Suprapubic skin (tissue), 4 donors: ENCODE data around the gene EMCN. TPM values are rescaled to one million over a fixed set of nuclear protein-coding genes. Genes with fewer than 3 reads are reported as not detected.

Experiments used
- DNase-seq, 2 donors: peaks; one replicate each; pipeline ENCODE4 v3.0.0-alpha.2; 2019; ENCODE audit warnings: low spot score in 2 of 2
- H3K27ac ChIP-seq: fragments of 200-600 bp; sonication (generic); one replicate; pipeline ENCODE4 v1.5.1; 2019
- H3K27me3 ChIP-seq: fragments of 200-600 bp; sonication (generic); one replicate; pipeline ENCODE4 v1.5.1; 2019
- H3K36me3 ChIP-seq: fragments of 200-600 bp; sonication (generic); one replicate; pipeline ENCODE4 v1.5.1; 2019
- H3K4me1 ChIP-seq: fragments of 200-600 bp; sonication (generic); one replicate; pipeline ENCODE4 v1.5.1; 2019
- H3K4me3 ChIP-seq: fragments of 200-600 bp; sonication (generic); one replicate; pipeline ENCODE4 v1.5.1; 2019; ENCODE audit warnings: mild to moderate bottlenecking
- H3K9me3 ChIP-seq: fragments of 200-600 bp; sonication (generic); one replicate; pipeline ENCODE4 v1.5.1; 2019
- CTCF ChIP-seq, 2 donors: fragments of 200-600 bp in 1 of 2; fragments of 450-650 bp in 1 of 2; sonication (generic) in 1 of 2; IDR thresholded peaks; one replicate each; pipeline ENCODE4 v1.5.1; 2016 to 2019; ENCODE audit warnings: antibody characterized with exemption in 2 of 2, mild to moderate bottlenecking in 1 of 2, moderate library complexity in 1 of 2
- EP300 ChIP-seq: sonication (generic); formaldehyde crosslinking; IDR thresholded peaks from one replicate; pipeline ENCODE4 v1.6.1; 2017; ENCODE audit warnings: antibody characterized with exemption
- POLR2A ChIP-seq, 2 donors: fragments of 450-650 bp; IDR thresholded peaks; one replicate each; pipeline ENCODE4 v1.6.1; 2017; ENCODE audit warnings: antibody characterized with exemption in 2 of 2, mild to moderate bottlenecking in 2 of 2, moderate library complexity in 2 of 2
- POLR2AphosphoS5 ChIP-seq, 3 donors: sonication (generic); formaldehyde crosslinking; IDR thresholded peaks; one replicate each; pipeline ENCODE4 v1.6.1; 2017; ENCODE audit warnings: antibody characterized with exemption in 3 of 3
- whole genome bisulfite sequencing: methylation state at CpG from one replicate; pipeline ENCODE4 v1.1.5; 2018; 5-methylcytosine and 5-hydroxymethylcytosine counted together
- total RNA-seq, 4 donors: library from RNA; depleted of rRNA; stranded (reverse); fragments of >200 nt; gene quantifications; one replicate each; pipeline ENCODE4 v1.1.0, GENCODE V29; 2016

EMCN gene
- total RNA-seq, 4 donors from 2014 or later: 5.3 to 22.7 (median 10.2) TPM

- no peaks in the 10 kb centered on the region for H3K4me1 ChIP-seq
- TF ChIP-seq POLR2AphosphoS5 (IDR thresholded peaks at IDR 0.05) (no peak), CTCF (IDR thresholded peaks at IDR 0.05) (no peak), EP300 (no peak), POLR2A (IDR thresholded peaks at IDR 0.05) (no peak)
- WGBS: 91% methylated on average over 3 of the region's 3 CpGs
- no peaks in the 10 kb centered on the region for H3K27me3 ChIP-seq
- H3K27ac ChIP-seq: no peak overlapping the region
- H3K9me3 ChIP-seq: no peaks in the 10 kb centered on the region
- no peaks in the 10 kb centered on the region for H3K36me3 ChIP-seq
- DNase-seq: no peak
- H3K4me3 ChIP-seq: no peak overlapping the region
Measured at GRCh38 chr4:100348473-100348872, 169.3 kb downstream of the EMCN start.

- H3K36me3 ChIP-seq: no peaks in the 10 kb centered on the region
- H3K27me3 ChIP-seq: no peaks in the 10 kb centered on the region
- H3K9me3 ChIP-seq: no peaks in the 10 kb centered on the region
- H3K27ac ChIP-seq: no peak overlapping the region
- 95% methylated on average over 1 of the region's 1 CpG for WGBS
- H3K4me3 ChIP-seq: no peak overlapping the region
- no peak for DNase-seq
- no peak for TF ChIP-seq EP300
- TF ChIP-seq POLR2A (IDR thresholded peaks at IDR 0.05): no peak
- TF ChIP-seq POLR2AphosphoS5 (IDR thresholded peaks at IDR 0.05): no peak
- no peak for TF ChIP-seq CTCF (IDR thresholded peaks at IDR 0.05)
- H3K4me1 ChIP-seq: no peaks in the 10 kb centered on the region
Measured at GRCh38 chr4:100347241-100347640, 170.6 kb downstream of the EMCN start.

- no peaks in the 10 kb centered on the region for H3K36me3 ChIP-seq
- no peaks in the 10 kb centered on the region for H3K27me3 ChIP-seq
- H3K27ac ChIP-seq: no peak overlapping the region
- no peaks in the 10 kb centered on the region for H3K9me3 ChIP-seq
- TF ChIP-seq CTCF (IDR thresholded peaks at IDR 0.05) (no peak), POLR2AphosphoS5 (IDR thresholded peaks at IDR 0.05) (no peak), POLR2A (IDR thresholded peaks at IDR 0.05) (no peak), EP300 (no peak)
- H3K4me1 ChIP-seq: no peaks in the 10 kb centered on the region
- no peak for DNase-seq
- no peak overlapping the region for H3K4me3 ChIP-seq
Measured at GRCh38 chr4:100345585-100345984, 172.2 kb downstream of the EMCN start.
